Measurements from ENCODE around the gene PKIG. TPM values are rescaled to one million over a fixed set of nuclear protein-coding genes. Genes with fewer than 3 reads are reported as not detected.

Gene PKIG
- total and polyA plus RNA-seq, 2 experiments from 2014 or later: 29.7 to 33.2 TPM

DNA sequence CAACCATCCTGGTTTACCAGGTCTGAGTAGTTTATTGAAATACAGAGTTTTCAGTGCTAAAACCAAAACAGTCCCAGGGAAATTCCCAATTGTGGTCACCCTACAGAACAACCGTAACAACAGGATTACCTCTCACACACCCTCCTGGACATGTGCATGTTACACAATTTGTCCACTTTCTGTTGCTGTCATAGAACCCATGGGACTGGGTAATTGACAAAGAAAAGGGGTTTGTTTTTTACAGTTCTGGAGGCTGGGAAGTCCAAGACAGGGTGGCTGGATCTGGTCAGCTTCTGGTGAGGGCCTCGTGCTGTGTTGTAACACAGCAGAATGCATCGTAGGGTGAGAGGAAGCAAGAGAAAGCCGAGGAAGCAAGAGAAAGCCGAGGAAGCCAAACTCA lies 78.2 kb downstream of the PKIG start:
- TF ChIP-seq EZH2phosphoT487 (IDR thresholded peaks at IDR 0.05; ENCODE audit: unreplicated experiment): no peak
- no peak for TF ChIP-seq NANOG (IDR thresholded peaks at IDR 0.05; ENCODE audit: borderline replicate concordance)
- TF ChIP-seq POLR2AphosphoS5 (IDR thresholded peaks at IDR 0.05; ENCODE audit: low read depth): no peak
- no peak for TF ChIP-seq EZH2 (IDR thresholded peaks at IDR 0.05; ENCODE audit: low read depth, unreplicated experiment)
- TF ChIP-seq, protein P1, sequence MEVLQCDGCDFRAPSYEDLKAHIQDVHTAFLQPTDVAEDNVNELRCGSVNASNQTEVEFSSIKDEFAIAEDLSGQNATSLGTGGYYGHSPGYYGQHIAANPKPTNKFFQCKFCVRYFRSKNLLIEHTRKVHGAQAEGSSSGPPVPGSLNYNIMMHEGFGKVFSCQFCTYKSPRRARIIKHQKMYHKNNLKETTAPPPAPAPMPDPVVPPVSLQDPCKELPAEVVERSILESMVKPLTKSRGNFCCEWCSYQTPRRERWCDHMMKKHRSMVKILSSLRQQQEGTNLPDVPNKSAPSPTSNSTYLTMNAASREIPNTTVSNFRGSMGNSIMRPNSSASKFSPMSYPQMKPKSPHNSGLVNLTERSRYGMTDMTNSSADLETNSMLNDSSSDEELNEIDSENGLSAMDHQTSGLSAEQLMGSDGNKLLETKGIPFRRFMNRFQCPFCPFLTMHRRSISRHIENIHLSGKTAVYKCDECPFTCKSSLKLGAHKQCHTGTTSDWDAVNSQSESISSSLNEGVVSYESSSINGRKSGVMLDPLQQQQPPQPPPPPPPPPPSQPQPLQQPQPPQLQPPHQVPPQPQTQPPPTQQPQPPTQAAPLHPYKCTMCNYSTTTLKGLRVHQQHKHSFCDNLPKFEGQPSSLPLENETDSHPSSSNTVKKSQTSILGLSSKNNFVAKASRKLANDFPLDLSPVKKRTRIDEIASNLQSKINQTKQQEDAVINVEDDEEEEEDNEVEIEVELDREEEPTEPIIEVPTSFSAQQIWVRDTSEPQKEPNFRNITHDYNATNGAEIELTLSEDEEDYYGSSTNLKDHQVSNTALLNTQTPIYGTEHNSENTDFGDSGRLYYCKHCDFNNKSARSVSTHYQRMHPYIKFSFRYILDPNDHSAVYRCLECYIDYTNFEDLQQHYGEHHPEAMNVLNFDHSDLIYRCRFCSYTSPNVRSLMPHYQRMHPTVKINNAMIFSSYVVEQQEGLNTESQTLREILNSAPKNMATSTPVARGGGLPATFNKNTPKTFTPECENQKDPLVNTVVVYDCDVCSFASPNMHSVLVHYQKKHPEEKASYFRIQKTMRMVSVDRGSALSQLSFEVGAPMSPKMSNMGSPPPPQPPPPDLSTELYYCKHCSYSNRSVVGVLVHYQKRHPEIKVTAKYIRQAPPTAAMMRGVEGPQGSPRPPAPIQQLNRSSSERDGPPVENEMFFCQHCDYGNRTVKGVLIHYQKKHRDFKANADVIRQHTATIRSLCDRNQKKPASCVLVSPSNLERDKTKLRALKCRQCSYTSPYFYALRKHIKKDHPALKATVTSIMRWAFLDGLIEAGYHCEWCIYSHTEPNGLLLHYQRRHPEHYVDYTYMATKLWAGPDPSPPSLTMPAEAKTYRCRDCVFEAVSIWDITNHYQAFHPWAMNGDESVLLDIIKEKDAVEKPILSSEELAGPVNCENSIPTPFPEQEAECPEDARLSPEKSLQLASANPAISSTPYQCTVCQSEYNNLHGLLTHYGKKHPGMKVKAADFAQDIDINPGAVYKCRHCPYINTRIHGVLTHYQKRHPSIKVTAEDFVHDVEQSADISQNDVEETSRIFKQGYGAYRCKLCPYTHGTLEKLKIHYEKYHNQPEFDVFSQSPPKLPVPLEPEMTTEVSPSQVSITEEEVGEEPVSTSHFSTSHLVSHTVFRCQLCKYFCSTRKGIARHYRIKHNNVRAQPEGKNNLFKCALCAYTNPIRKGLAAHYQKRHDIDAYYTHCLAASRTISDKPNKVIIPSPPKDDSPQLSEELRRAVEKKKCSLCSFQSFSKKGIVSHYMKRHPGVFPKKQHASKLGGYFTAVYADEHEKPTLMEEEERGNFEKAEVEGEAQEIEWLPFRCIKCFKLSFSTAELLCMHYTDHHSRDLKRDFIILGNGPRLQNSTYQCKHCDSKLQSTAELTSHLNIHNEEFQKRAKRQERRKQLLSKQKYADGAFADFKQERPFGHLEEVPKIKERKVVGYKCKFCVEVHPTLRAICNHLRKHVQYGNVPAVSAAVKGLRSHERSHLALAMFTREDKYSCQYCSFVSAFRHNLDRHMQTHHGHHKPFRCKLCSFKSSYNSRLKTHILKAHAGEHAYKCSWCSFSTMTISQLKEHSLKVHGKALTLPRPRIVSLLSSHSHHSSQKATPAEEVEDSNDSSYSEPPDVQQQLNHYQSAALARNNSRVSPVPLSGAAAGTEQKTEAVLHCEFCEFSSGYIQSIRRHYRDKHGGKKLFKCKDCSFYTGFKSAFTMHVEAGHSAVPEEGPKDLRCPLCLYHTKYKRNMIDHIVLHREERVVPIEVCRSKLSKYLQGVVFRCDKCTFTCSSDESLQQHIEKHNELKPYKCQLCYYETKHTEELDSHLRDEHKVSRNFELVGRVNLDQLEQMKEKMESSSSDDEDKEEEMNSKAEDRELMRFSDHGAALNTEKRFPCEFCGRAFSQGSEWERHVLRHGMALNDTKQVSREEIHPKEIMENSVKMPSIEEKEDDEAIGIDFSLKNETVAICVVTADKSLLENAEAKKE (CRISPR knock-in tag; IDR thresholded peaks at IDR 0.05): no peak
- TF ChIP-seq STAT1 (IDR thresholded peaks at IDR 0.05; ENCODE audit: unreplicated experiment): no peak
- TF ChIP-seq ZNF114 (CRISPR knock-in tag; IDR thresholded peaks at IDR 0.05): no peak
- TF ChIP-seq JUNB (IDR thresholded peaks at IDR 0.05; ENCODE audit: unreplicated experiment): no peak
- TF ChIP-seq, protein P2, sequence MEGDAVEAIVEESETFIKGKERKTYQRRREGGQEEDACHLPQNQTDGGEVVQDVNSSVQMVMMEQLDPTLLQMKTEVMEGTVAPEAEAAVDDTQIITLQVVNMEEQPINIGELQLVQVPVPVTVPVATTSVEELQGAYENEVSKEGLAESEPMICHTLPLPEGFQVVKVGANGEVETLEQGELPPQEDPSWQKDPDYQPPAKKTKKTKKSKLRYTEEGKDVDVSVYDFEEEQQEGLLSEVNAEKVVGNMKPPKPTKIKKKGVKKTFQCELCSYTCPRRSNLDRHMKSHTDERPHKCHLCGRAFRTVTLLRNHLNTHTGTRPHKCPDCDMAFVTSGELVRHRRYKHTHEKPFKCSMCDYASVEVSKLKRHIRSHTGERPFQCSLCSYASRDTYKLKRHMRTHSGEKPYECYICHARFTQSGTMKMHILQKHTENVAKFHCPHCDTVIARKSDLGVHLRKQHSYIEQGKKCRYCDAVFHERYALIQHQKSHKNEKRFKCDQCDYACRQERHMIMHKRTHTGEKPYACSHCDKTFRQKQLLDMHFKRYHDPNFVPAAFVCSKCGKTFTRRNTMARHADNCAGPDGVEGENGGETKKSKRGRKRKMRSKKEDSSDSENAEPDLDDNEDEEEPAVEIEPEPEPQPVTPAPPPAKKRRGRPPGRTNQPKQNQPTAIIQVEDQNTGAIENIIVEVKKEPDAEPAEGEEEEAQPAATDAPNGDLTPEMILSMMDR (conservative IDR thresholded peaks at IDR 0.05; ENCODE audit: low read depth in 2 of 2): no peak
- TF ChIP-seq ZNF331 (CRISPR knock-in tag; IDR thresholded peaks at IDR 0.05; ENCODE audit: low read depth): no peak
- TF ChIP-seq, protein P3, sequence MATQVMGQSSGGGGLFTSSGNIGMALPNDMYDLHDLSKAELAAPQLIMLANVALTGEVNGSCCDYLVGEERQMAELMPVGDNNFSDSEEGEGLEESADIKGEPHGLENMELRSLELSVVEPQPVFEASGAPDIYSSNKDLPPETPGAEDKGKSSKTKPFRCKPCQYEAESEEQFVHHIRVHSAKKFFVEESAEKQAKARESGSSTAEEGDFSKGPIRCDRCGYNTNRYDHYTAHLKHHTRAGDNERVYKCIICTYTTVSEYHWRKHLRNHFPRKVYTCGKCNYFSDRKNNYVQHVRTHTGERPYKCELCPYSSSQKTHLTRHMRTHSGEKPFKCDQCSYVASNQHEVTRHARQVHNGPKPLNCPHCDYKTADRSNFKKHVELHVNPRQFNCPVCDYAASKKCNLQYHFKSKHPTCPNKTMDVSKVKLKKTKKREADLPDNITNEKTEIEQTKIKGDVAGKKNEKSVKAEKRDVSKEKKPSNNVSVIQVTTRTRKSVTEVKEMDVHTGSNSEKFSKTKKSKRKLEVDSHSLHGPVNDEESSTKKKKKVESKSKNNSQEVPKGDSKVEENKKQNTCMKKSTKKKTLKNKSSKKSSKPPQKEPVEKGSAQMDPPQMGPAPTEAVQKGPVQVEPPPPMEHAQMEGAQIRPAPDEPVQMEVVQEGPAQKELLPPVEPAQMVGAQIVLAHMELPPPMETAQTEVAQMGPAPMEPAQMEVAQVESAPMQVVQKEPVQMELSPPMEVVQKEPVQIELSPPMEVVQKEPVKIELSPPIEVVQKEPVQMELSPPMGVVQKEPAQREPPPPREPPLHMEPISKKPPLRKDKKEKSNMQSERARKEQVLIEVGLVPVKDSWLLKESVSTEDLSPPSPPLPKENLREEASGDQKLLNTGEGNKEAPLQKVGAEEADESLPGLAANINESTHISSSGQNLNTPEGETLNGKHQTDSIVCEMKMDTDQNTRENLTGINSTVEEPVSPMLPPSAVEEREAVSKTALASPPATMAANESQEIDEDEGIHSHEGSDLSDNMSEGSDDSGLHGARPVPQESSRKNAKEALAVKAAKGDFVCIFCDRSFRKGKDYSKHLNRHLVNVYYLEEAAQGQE (IDR thresholded peaks at IDR 0.05; ENCODE audit: unreplicated experiment): no peak
- TF ChIP-seq, protein P4, sequence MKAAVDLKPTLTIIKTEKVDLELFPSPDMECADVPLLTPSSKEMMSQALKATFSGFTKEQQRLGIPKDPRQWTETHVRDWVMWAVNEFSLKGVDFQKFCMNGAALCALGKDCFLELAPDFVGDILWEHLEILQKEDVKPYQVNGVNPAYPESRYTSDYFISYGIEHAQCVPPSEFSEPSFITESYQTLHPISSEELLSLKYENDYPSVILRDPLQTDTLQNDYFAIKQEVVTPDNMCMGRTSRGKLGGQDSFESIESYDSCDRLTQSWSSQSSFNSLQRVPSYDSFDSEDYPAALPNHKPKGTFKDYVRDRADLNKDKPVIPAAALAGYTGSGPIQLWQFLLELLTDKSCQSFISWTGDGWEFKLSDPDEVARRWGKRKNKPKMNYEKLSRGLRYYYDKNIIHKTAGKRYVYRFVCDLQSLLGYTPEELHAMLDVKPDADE (IDR thresholded peaks at IDR 0.05): no peak
- no peak for TF ChIP-seq CREB1 (CRISPR knock-in tag; IDR thresholded peaks at IDR 0.05; ENCODE audit: low read depth)
- H3K27me3 Mint-ChIP-seq (ENCODE audit: insufficient read depth, low read depth, poor library complexity): peaks cover 7% of the 10 kb centered on the region
- Histone ChIP-seq H3K27me3 (ENCODE audit: insufficient read depth) (no peaks in the 10 kb centered on the region), H3K4me3 (no peak overlapping the region), H3K4me2 (no peak overlapping the region), H3K36me3 (ENCODE audit: insufficient read depth) (no peaks in the 10 kb centered on the region), H2AFZ (no peak overlapping the region), H3K27ac (ENCODE audit: low read depth) (no peak overlapping the region), H3K9me2 (ENCODE audit: insufficient read depth) (no peaks in the 10 kb centered on the region), H4K20me1 (replicated peaks; ENCODE audit: insufficient read depth) (no peaks in the 10 kb centered on the region), H3K79me2 (replicated peaks; ENCODE audit: insufficient read depth) (no peaks in the 10 kb centered on the region), H3K4me1 (ENCODE audit: insufficient read depth) (no peaks in the 10 kb centered on the region), H3F3A (replicated peaks; ENCODE audit: low read depth) (no peaks in the 10 kb centered on the region)
- H3K36me3 Mint-ChIP-seq (ENCODE audit: low read depth): no peaks in the 10 kb centered on the region; the same call in 2 of the 3 replicates
- DNase-seq (ENCODE audit: low spot score) (no peak), ATAC-seq (no peak)
- no peaks in the 10 kb centered on the region; the same call in 2 of the 3 replicates for H3K9me3 Mint-ChIP-seq
- no peak overlapping the region for H3K4me3 Mint-ChIP-seq
- H3K4me1 Mint-ChIP-seq: peaks cover 11% of the 10 kb centered on the region
- no peak overlapping the region for H3K27ac Mint-ChIP-seq

All from GM23338 (cell line).